ENCODE results near the gene ANO9. TPM values are rescaled to one million over a fixed set of nuclear protein-coding genes. Genes with fewer than 3 reads are reported as not detected.

The ANO9 gene
- total RNA-seq, 1 donor from 2014 or later = 1.3 TPM

DNA sequence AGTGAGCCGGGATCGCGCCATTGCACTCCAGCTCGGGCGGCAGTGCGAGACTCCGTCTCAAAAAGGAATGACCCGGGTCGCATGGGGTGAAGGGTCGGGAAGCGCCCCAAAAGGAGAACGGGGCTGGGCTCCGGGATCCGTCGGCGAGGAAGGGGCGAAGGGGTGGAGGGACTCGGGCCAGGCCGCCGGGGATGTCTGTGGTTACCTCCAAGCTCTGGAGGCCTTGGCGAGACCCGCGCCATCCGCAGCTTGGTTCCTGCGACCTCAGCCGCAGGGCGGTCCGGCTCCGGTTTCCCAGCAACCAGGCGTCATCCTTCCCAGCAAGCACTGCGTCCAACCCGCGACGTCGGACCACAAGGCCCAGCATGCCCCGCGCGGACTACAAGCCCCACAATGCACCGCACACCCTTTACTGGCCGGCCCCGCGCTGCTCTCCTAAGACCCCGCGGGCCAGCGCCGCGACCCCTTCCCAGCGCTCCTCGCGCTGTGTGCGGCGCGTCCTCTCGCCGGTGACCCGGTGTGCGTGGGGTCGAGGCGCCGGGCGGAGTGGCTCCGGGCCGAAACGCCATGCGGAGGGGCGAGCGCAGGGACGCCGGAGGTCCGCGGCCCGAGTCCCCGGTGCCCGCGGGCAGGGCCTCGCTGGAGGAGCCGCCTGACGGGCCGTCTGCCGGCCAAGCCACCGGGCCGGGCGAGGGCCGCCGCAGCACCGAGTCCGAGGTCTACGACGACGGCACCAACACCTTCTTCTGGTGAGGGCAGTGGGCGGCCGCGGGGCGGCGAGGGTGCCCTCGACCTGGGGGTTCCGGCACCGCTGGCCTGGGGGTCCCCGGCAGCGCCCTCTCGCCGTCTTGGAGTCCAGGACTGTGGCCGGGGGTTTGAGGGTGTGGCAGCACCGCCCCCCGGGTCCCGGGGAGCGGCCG is 8.3 kb upstream of the ANO9 start, which contains the start of gene PTDSS2:
Gene PTDSS2 (plus strand): TSS at position 391 of the 920 bp plus-strand sequence. CDS start 177 bp downstream, at position 568.
- Histone ChIP-seq H3K79me2 (ENCODE audit: low read depth) (peaks cover 56% of the 10 kb centered on the region), H4K20me1 (ENCODE audit: low read depth) (peaks cover 26% of the 10 kb centered on the region), H3K4me1 (peaks cover 4% of the 10 kb centered on the region), H2AFZ (replicated peaks) (peak within 1 kb of the TSS; percentile 60), H3F3A (ENCODE audit: low read depth) (peaks cover 33% of the 10 kb centered on the region), H3K4me3 (peak within 1 kb of the TSS; percentile 69), H3K27me3 (no peaks in the 10 kb centered on the region), H3K9ac (peak within 1 kb of the TSS; percentile 35), H3K36me3 (no peaks in the 10 kb centered on the region), H3K4me2 (peak within 1 kb of the TSS; percentile 92), H3K9me3 (ENCODE audit: low read depth) (no peaks in the 10 kb centered on the region), H3K27ac (no peak within 1 kb of the TSS)
- Mint-ChIP-seq H3K4me1 (peaks cover 17% of the 10 kb centered on the region), H3K36me3 (peaks cover 11% of the 10 kb centered on the region), H3K27me3 (ENCODE audit: insufficient read depth, low read depth) (peaks cover 5% of the 10 kb centered on the region), H3K4me3 (peak within 1 kb of the TSS; percentile 100), H3K9me3 (no peaks in the 10 kb centered on the region), H3K27ac (peak within 1 kb of the TSS; percentile 76)
- TF ChIP-seq EZH2phosphoT487 (IDR thresholded peaks at IDR 0.05) (no peak), EZH2 (IDR thresholded peaks at IDR 0.05) (peak; percentile 5)
- peak; percentile 99 for DNase-seq (ENCODE audit: low spot score)

- H3K9ac ChIP-seq = no peak overlapping the region
- Mint-ChIP-seq H3K36me3 (peaks cover 7% of the 10 kb centered on the region), H3K27me3 (ENCODE audit: insufficient read depth, low read depth) (peaks cover 5% of the 10 kb centered on the region), H3K27ac (peak overlapping the region; percentile 92), H3K9me3 (no peaks in the 10 kb centered on the region), H3K4me1 (peaks cover 26% of the 10 kb centered on the region), H3K4me3 (peak overlapping the region; percentile 91)
- H2AFZ ChIP-seq (replicated peaks) = peak overlapping the region; percentile 91
- peaks cover 4% of the 10 kb centered on the region for H3K4me1 ChIP-seq
- peak overlapping the region; percentile 84 for H3K4me2 ChIP-seq
- no peak overlapping the region for H3K27ac ChIP-seq
- H3F3A ChIP-seq (ENCODE audit: low read depth) = peaks cover 33% of the 10 kb centered on the region
- H3K4me3 ChIP-seq = peak overlapping the region; percentile 79
- TF ChIP-seq, protein P1, sequence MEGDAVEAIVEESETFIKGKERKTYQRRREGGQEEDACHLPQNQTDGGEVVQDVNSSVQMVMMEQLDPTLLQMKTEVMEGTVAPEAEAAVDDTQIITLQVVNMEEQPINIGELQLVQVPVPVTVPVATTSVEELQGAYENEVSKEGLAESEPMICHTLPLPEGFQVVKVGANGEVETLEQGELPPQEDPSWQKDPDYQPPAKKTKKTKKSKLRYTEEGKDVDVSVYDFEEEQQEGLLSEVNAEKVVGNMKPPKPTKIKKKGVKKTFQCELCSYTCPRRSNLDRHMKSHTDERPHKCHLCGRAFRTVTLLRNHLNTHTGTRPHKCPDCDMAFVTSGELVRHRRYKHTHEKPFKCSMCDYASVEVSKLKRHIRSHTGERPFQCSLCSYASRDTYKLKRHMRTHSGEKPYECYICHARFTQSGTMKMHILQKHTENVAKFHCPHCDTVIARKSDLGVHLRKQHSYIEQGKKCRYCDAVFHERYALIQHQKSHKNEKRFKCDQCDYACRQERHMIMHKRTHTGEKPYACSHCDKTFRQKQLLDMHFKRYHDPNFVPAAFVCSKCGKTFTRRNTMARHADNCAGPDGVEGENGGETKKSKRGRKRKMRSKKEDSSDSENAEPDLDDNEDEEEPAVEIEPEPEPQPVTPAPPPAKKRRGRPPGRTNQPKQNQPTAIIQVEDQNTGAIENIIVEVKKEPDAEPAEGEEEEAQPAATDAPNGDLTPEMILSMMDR (IDR thresholded peaks at IDR 0.05) = peak; percentile 84
- TF ChIP-seq EZH2 (IDR thresholded peaks at IDR 0.05) = no peak
- DNase-seq (ENCODE audit: low spot score) = peak; percentile 97
- H3K79me2 ChIP-seq (ENCODE audit: low read depth) = peaks cover 38% of the 10 kb centered on the region
- peaks cover 21% of the 10 kb centered on the region for H4K20me1 ChIP-seq (ENCODE audit: low read depth)
- H3K27me3 ChIP-seq = no peaks in the 10 kb centered on the region
- H3K36me3 ChIP-seq = no peaks in the 10 kb centered on the region
- H3K9me3 ChIP-seq (ENCODE audit: low read depth) = no peaks in the 10 kb centered on the region
Measured at GRCh38 chr11:447923-448731, 6.3 kb upstream of the ANO9 start.

DNA sequence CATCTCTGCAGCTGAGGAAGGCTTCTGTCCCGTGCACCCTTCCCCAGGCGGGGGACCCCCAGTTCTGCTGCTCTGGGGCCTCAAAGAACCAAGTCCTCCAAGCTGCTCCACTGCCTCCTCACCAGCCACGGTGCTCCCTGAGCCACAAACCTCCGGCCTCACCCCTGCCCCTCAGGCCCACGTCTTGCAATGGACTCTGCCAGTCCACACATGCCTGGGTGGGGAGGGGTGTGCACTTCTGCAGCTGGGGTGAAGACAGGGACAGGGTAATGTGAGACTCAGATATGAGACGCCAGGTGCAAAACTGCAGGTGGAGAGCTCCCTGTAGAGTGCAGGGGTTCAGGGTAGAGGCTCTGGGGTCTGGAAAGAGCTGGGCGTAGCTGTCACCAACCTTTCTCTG is 5.1 kb upstream of the ANO9 start:
- no peak for TF ChIP-seq EZH2 (IDR thresholded peaks at IDR 0.05)
- TF ChIP-seq EZH2phosphoT487 (IDR thresholded peaks at IDR 0.05) = no peak
- TF ChIP-seq, protein P1 (IDR thresholded peaks at IDR 0.05) = no peak
- Histone ChIP-seq H3K27ac (no peak overlapping the region), H3K4me2 (no peak overlapping the region), H3K27me3 (no peaks in the 10 kb centered on the region), H3K79me2 (ENCODE audit: low read depth) (peaks cover 26% of the 10 kb centered on the region), H3K36me3 (no peaks in the 10 kb centered on the region), H2AFZ (replicated peaks) (no peak overlapping the region), H3K4me3 (no peak overlapping the region), H4K20me1 (ENCODE audit: low read depth) (peaks cover 9% of the 10 kb centered on the region), H3F3A (ENCODE audit: low read depth) (peaks cover 33% of the 10 kb centered on the region), H3K4me1 (peaks cover 7% of the 10 kb centered on the region), H3K9me3 (ENCODE audit: low read depth) (no peaks in the 10 kb centered on the region), H3K9ac (no peak overlapping the region)
- peaks cover 2% of the 10 kb centered on the region for H3K27me3 Mint-ChIP-seq (ENCODE audit: insufficient read depth, low read depth)
- H3K36me3 Mint-ChIP-seq = peaks cover 4% of the 10 kb centered on the region
- peaks cover 26% of the 10 kb centered on the region for H3K4me1 Mint-ChIP-seq
- H3K27ac Mint-ChIP-seq = no peak overlapping the region
- DNase-seq (ENCODE audit: low spot score) = no peak
- H3K4me3 Mint-ChIP-seq = no peak overlapping the region
- H3K9me3 Mint-ChIP-seq = no peaks in the 10 kb centered on the region
